ENCODE results near the gene USP6NL.

Gene USP6NL

DNA sequence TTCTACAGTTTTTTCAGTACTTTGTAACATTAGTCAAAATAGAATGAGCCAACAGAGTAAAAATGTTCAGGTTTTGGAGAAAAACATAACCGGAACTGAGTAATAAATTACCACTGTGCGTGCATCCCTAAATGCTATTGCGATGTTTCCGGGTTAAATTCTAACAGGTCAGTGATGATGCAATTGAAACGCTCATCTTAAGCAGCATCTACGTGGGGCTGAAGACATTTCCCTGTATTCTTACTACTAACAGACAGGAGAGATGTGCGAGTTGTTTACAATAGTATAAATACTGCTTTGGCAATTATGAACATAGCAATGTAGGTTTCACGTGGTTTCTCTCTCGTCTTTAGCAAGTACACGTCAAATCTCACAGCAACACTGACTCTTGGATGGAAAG, 149.4 kb downstream of the USP6NL start:
- Histone ChIP-seq H3K4me1 (ENCODE audit: control extremely low read depth in 1 of 4, control insufficient read depth in 4 of 4, insufficient read depth in 4 of 4, low read length in 3 of 4) (no peaks in the 10 kb centered on the region), H3K27me3 (replicated peaks in 2 of 5; ENCODE audit: control insufficient read depth in 4 of 5, insufficient read depth in 5 of 5, low read length in 4 of 5) (no peaks in the 10 kb centered on the region), H3K27ac (ENCODE audit: insufficient read depth in 1 of 2, low read depth in 1 of 2, low read length in 2 of 2, poor library complexity in 1 of 2, severe bottlenecking in 2 of 2) (no peak overlapping the region), H3K9me3 (ENCODE audit: control extremely low read depth in 1 of 5, control insufficient read depth in 4 of 5, insufficient read depth in 2 of 5, low read depth in 1 of 5, low read length in 4 of 5) (no peaks in the 10 kb centered on the region), H3K36me3 (ENCODE audit: control insufficient read depth in 4 of 4, insufficient read depth in 4 of 4, low read length in 3 of 4) (peaks cover 15 to 48% (median 40%) of the 10 kb centered on the region in 4 experiments), H3K4me3 (ENCODE audit: control insufficient read depth in 1 of 7, extremely low read depth in 1 of 7, insufficient read depth in 4 of 7, low read depth in 2 of 7, low read length in 6 of 7) (no peak overlapping the region)
- ChIA-PET CTCF (interaction anchor here (0.6 kb wide), 1 partner anchor 10 kb away, joined by 3 read pairs; no protein-coding TSS in a partner anchor), POLR2A (no interaction called here)
- WGBS (ENCODE audit: insufficient coverage) = 97% methylated on average over 10 of the region's 10 CpGs
- no peak for DNase-seq

DNA sequence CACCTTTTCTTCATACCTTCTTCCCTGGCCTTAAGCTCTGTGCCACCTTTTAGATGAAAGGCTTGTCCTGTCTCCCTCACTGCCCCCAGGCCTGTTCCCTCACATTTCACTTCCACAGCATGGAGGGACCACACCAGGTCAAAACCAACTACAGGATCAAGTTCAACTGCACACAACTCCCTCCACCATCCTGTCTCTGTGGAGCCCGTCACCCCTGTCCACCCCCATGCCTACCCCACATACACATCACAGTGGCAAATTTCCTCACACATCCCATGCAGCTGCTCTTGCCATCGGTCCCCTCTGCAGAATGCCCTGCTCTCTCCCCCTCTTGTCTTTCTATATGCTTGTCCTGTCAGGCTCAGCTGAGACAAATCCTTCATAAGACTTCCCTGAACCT, 154.1 kb downstream of the USP6NL start:
- no peak overlapping the region for H3K4me3 ChIP-seq (ENCODE audit: control insufficient read depth in 1 of 7, extremely low read depth in 1 of 7, insufficient read depth in 4 of 7, low read depth in 2 of 7, low read length in 6 of 7)
- 100% methylated on average over 2 of the region's 2 CpGs for WGBS (ENCODE audit: insufficient coverage)
- H3K27ac ChIP-seq (ENCODE audit: insufficient read depth in 1 of 2, low read depth in 1 of 2, low read length in 2 of 2, poor library complexity in 1 of 2, severe bottlenecking in 2 of 2) = no peak overlapping the region
- DNase-seq = no peak
- ChIA-PET POLR2A (no interaction called here), CTCF (no interaction called here)
- no peaks in the 10 kb centered on the region for H3K9me3 ChIP-seq (ENCODE audit: control extremely low read depth in 1 of 5, control insufficient read depth in 4 of 5, insufficient read depth in 2 of 5, low read depth in 1 of 5, low read length in 4 of 5)
- peaks cover 9 to 24% (median 19%) of the 10 kb centered on the region in 4 experiments for H3K36me3 ChIP-seq (ENCODE audit: control insufficient read depth in 4 of 4, insufficient read depth in 4 of 4, low read length in 3 of 4)
- no peaks in the 10 kb centered on the region for H3K27me3 ChIP-seq (replicated peaks in 2 of 5; ENCODE audit: control insufficient read depth in 4 of 5, insufficient read depth in 5 of 5, low read length in 4 of 5)
- no peaks in the 10 kb centered on the region for H3K4me1 ChIP-seq (ENCODE audit: control extremely low read depth in 1 of 4, control insufficient read depth in 4 of 4, insufficient read depth in 4 of 4, low read length in 3 of 4)

DNA sequence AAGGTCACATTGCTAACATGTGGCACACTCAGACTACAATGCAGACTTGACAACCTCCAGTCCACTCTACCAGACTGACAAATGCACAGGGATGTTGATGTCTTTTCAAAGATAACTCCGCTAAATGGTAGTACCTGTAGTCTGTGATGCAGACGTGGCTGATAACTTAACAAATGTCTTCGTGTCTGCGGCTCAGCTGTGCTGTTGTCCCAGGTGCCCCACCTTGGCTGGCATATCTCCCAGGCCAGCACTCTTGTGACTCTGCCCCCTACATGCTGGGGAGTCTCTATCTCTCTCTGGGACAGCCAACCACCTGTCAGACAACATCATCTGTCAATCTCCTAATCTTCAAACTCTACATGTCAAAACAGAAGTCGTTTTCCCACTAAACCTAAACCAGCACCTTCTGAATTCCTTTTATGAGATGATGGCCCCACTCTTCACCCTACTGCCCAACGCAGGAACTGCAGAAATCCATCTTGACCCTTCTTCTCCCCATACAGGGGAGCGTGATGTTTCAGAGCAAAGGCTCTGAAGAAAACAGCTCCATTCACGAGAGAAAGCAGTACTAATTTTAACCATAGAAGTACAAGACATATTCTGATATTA, 156.4 kb downstream of the USP6NL start:
- ChIA-PET CTCF (interaction anchor here (1.3 to 1.9 kb wide), 4 partner anchors 10 to 120 kb away, joined by 3 to 6 read pairs (median 4); no protein-coding TSS in a partner anchor), POLR2A (interaction anchor here (0.6 kb wide), 1 partner anchor 56 kb away, joined by 3 read pairs; no protein-coding TSS in a partner anchor)
- Histone ChIP-seq H3K36me3 (ENCODE audit: control insufficient read depth in 4 of 4, insufficient read depth in 4 of 4, low read length in 3 of 4) (peaks cover 8 to 16% (median 10%) of the 10 kb centered on the region in 4 experiments), H3K27ac (ENCODE audit: insufficient read depth in 1 of 2, low read depth in 1 of 2, low read length in 2 of 2, poor library complexity in 1 of 2, severe bottlenecking in 2 of 2) (no peak overlapping the region), H3K4me1 (ENCODE audit: control extremely low read depth in 1 of 4, control insufficient read depth in 4 of 4, insufficient read depth in 4 of 4, low read length in 3 of 4) (peaks cover 0 to 11% (median 7%) of the 10 kb centered on the region in 4 experiments), H3K27me3 (replicated peaks in 2 of 5; ENCODE audit: control insufficient read depth in 4 of 5, insufficient read depth in 5 of 5, low read length in 4 of 5) (no peaks in the 10 kb centered on the region), H3K4me3 (ENCODE audit: control insufficient read depth in 1 of 7, extremely low read depth in 1 of 7, insufficient read depth in 4 of 7, low read depth in 2 of 7, low read length in 6 of 7) (no peak overlapping the region), H3K9me3 (ENCODE audit: control extremely low read depth in 1 of 5, control insufficient read depth in 4 of 5, insufficient read depth in 2 of 5, low read depth in 1 of 5, low read length in 4 of 5) (no peaks in the 10 kb centered on the region)
- 95% methylated on average over 6 of the region's 8 CpGs for WGBS (ENCODE audit: insufficient coverage)
- no peak for DNase-seq

DNA sequence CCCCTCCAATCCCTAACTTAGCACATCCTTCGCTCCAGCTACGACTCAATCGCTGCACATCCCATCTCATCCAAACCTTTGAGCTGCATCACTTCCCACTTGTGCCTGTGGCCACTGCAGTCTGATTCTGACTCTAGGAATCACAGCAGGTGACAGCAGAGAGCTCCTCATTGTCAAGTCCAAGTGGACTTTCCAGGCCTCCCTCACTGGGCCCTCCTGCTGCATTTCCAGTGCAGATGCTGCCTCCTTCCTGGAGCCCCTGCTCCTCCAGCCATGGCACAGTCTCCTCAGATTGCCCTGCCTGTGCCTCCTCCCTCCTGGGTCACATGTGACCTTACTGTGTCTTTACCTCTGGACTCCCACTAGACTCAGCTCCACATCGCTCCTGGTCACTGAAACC, 157.3 kb downstream of the USP6NL start:
- ChIA-PET CTCF (interaction anchor here (1.0 to 1.8 kb wide), 3 partner anchors 10 to 119 kb away, joined by 3 to 5 read pairs (median 3); no protein-coding TSS in a partner anchor), POLR2A (no interaction called here)
- no peaks in the 10 kb centered on the region for H3K27me3 ChIP-seq (replicated peaks in 2 of 5; ENCODE audit: control insufficient read depth in 4 of 5, insufficient read depth in 5 of 5, low read length in 4 of 5)
- H3K4me1 ChIP-seq (ENCODE audit: control extremely low read depth in 1 of 4, control insufficient read depth in 4 of 4, insufficient read depth in 4 of 4, low read length in 3 of 4) = peaks cover 5 to 16% (median 12%) of the 10 kb centered on the region in 4 experiments
- WGBS (ENCODE audit: insufficient coverage) = 100% methylated on average over 4 of the region's 4 CpGs
- DNase-seq = no peak
- peaks cover 6 to 14% (median 8%) of the 10 kb centered on the region in 4 experiments for H3K36me3 ChIP-seq (ENCODE audit: control insufficient read depth in 4 of 4, insufficient read depth in 4 of 4, low read length in 3 of 4)
- H3K9me3 ChIP-seq (ENCODE audit: control extremely low read depth in 1 of 5, control insufficient read depth in 4 of 5, insufficient read depth in 2 of 5, low read depth in 1 of 5, low read length in 4 of 5) = no peaks in the 10 kb centered on the region
- H3K27ac ChIP-seq (ENCODE audit: insufficient read depth in 1 of 2, low read depth in 1 of 2, low read length in 2 of 2, poor library complexity in 1 of 2, severe bottlenecking in 2 of 2) = no peak overlapping the region
- H3K4me3 ChIP-seq (ENCODE audit: control insufficient read depth in 1 of 7, extremely low read depth in 1 of 7, insufficient read depth in 4 of 7, low read depth in 2 of 7, low read length in 6 of 7) = no peak overlapping the region

DNA sequence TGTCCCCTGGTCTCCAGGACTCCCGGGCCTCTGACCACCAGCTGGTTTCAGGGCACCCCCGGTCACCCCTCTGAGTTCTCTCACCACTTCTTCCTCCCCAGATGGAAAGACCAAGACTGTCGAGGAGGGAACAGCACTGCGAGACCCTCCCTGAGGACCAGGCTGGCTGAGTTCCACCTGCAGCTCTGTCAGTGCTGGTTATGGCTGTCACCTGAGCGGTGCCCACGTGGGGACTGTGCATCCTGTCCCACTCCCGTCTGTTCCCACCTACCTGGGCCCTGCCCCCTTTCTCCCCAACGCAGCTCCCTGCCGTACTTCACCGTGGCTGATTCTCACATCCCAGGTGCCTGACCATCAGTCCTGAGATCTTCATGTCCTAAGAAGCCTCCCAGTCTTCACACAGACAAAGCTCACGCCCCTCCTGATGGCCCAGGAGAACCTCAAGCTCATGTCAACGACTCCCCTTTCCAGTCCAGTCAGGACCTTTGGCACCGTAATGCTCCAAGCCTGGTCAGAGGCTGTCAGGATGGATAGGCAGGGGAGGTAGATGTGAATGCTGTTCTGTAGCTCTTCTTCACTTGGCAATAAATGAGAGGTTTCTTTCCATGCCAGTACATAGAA, 159.7 kb downstream of the USP6NL start:
- CTCF ChIA-PET = interaction anchor here (0.9 kb wide), 1 partner anchor 9 kb away, joined by 3 read pairs; no protein-coding TSS in a partner anchor
- no peak for DNase-seq
- WGBS (ENCODE audit: insufficient coverage) = 94% methylated on average over 13 of the region's 13 CpGs
- Histone ChIP-seq H3K27me3 (replicated peaks in 2 of 5; ENCODE audit: control insufficient read depth in 4 of 5, insufficient read depth in 5 of 5, low read length in 4 of 5) (no peaks in the 10 kb centered on the region), H3K27ac (ENCODE audit: insufficient read depth in 1 of 2, low read depth in 1 of 2, low read length in 2 of 2, poor library complexity in 1 of 2, severe bottlenecking in 2 of 2) (no peak overlapping the region), H3K4me3 (ENCODE audit: control insufficient read depth in 1 of 7, extremely low read depth in 1 of 7, insufficient read depth in 4 of 7, low read depth in 2 of 7, low read length in 6 of 7) (no peak overlapping the region), H3K9me3 (ENCODE audit: control extremely low read depth in 1 of 5, control insufficient read depth in 4 of 5, insufficient read depth in 2 of 5, low read depth in 1 of 5, low read length in 4 of 5) (no peaks in the 10 kb centered on the region), H3K36me3 (ENCODE audit: control insufficient read depth in 4 of 4, insufficient read depth in 4 of 4, low read length in 3 of 4) (peaks cover 0 to 2% (median 0%) of the 10 kb centered on the region in 4 experiments), H3K4me1 (ENCODE audit: control extremely low read depth in 1 of 4, control insufficient read depth in 4 of 4, insufficient read depth in 4 of 4, low read length in 3 of 4) (peaks cover 5 to 37% (median 17%) of the 10 kb centered on the region in 4 experiments)
- POLR2A ChIA-PET = interaction anchor here (0.6 to 0.8 kb wide), 2 partner anchors 15 to 123 kb away, joined by 3 read pairs; no protein-coding TSS in a partner anchor

DNA sequence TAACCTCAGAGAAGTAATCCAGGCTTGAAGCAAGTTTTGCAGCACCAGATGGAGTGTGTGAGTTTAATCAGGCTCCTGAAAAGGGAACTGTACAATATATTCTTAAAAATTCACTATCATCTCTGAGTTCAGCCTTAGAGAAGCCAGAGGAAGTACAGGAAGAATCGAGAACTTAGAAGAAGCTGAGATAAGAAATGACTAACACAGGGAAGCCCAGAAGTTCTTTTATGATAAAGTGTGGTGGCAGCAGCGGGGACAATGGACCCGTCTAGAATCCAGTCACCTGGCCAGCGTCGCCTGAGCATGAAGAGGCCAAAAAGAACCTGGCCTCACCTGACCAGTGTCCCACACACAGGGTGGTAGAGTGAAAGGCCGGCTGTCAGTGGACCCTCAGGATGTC, 161.0 kb downstream of the USP6NL start:
- WGBS (ENCODE audit: insufficient coverage) = 3% methylated on average over 4 of the region's 6 CpGs
- POLR2A ChIA-PET = no interaction called here
- CTCF ChIA-PET = interaction anchor here (0.7 kb wide), 1 partner anchor 27 kb away, joined by 3 read pairs; no protein-coding TSS in a partner anchor
- DNase-seq = peak; percentile 65 to 85 (median 80)
- Histone ChIP-seq H3K4me1 (ENCODE audit: control extremely low read depth in 1 of 4, control insufficient read depth in 4 of 4, insufficient read depth in 4 of 4, low read length in 3 of 4) (peaks cover 5 to 37% (median 18%) of the 10 kb centered on the region in 4 experiments), H3K27me3 (replicated peaks in 2 of 5; ENCODE audit: control insufficient read depth in 4 of 5, insufficient read depth in 5 of 5, low read length in 4 of 5) (no peaks in the 10 kb centered on the region), H3K27ac (ENCODE audit: insufficient read depth in 1 of 2, low read depth in 1 of 2, low read length in 2 of 2, poor library complexity in 1 of 2, severe bottlenecking in 2 of 2) (peak overlapping the region in 1 of 2 experiments; percentile 16), H3K4me3 (ENCODE audit: control insufficient read depth in 1 of 7, extremely low read depth in 1 of 7, insufficient read depth in 4 of 7, low read depth in 2 of 7, low read length in 6 of 7) (peak overlapping the region in 1 of 7 experiments; percentile 6), H3K36me3 (ENCODE audit: control insufficient read depth in 4 of 4, insufficient read depth in 4 of 4, low read length in 3 of 4) (no peaks in the 10 kb centered on the region), H3K9me3 (ENCODE audit: control extremely low read depth in 1 of 5, control insufficient read depth in 4 of 5, insufficient read depth in 2 of 5, low read depth in 1 of 5, low read length in 4 of 5) (no peaks in the 10 kb centered on the region)

DNA sequence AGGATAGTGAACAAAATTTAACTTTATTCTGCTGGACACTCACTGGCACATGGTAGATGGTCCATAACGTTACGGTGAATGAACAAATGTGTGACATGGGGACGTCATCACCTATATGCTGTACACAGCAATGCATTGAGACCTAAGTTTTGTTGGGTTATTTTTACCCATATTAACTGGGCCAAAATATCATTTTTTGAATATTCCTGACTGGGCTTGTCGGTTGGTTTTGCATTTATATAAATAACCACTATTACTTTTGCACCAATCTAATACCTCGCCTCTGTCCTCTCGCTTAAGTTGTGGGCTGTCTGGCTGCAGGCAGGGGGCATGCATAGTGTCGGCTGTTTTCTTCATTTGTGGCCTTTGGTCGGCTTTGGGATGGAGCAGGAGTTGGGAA, 161.7 kb downstream of the USP6NL start:
- no peak for DNase-seq
- CTCF ChIA-PET = no interaction called here
- no peak overlapping the region for H3K27ac ChIP-seq (ENCODE audit: insufficient read depth in 1 of 2, low read depth in 1 of 2, low read length in 2 of 2, poor library complexity in 1 of 2, severe bottlenecking in 2 of 2)
- H3K9me3 ChIP-seq (ENCODE audit: control extremely low read depth in 1 of 5, control insufficient read depth in 4 of 5, insufficient read depth in 2 of 5, low read depth in 1 of 5, low read length in 4 of 5) = no peaks in the 10 kb centered on the region
- H3K27me3 ChIP-seq (replicated peaks in 2 of 5; ENCODE audit: control insufficient read depth in 4 of 5, insufficient read depth in 5 of 5, low read length in 4 of 5) = no peaks in the 10 kb centered on the region
- WGBS (ENCODE audit: insufficient coverage) = 95% methylated on average over 3 of the region's 8 CpGs
- peaks cover 5 to 37% (median 18%) of the 10 kb centered on the region in 4 experiments for H3K4me1 ChIP-seq (ENCODE audit: control extremely low read depth in 1 of 4, control insufficient read depth in 4 of 4, insufficient read depth in 4 of 4, low read length in 3 of 4)
- H3K36me3 ChIP-seq (ENCODE audit: control insufficient read depth in 4 of 4, insufficient read depth in 4 of 4, low read length in 3 of 4) = no peaks in the 10 kb centered on the region
- POLR2A ChIA-PET = no interaction called here
- no peak overlapping the region for H3K4me3 ChIP-seq (ENCODE audit: control insufficient read depth in 1 of 7, extremely low read depth in 1 of 7, insufficient read depth in 4 of 7, low read depth in 2 of 7, low read length in 6 of 7)
